GM12891 (cell line): ENCODE data around the gene FBXL17.

ENCODE experiments used
- PAX5 ChIP-seq: IDR thresholded peaks from 2 replicates; pipeline ENCODE4 v1.6.1; 2011; ENCODE audit warnings: low read length, moderate library complexity, mild to moderate bottlenecking; ENCODE audit not compliant: insufficient read depth, severe bottlenecking
- POLR2A ChIP-seq: IDR thresholded peaks from 2 replicates; pipeline ENCODE4 v1.6.1; 2011; ENCODE audit warnings: low read depth, low read length, control low read depth
- POLR2AphosphoS5 ChIP-seq: IDR thresholded peaks from 2 replicates; pipeline ENCODE4 v1.6.1; 2011; ENCODE audit warnings: low read depth, low read length, control low read depth
- POU2F2 ChIP-seq: IDR thresholded peaks from 2 replicates; pipeline ENCODE4 v1.6.1; 2011; ENCODE audit warnings: low read depth, mild to moderate bottlenecking, control low read depth, low read length, moderate library complexity
- TAF1 ChIP-seq: IDR thresholded peaks from 2 replicates; pipeline ENCODE4 v1.6.1; 2011; ENCODE audit warnings: low read depth, low read length, control low read depth

DNA sequence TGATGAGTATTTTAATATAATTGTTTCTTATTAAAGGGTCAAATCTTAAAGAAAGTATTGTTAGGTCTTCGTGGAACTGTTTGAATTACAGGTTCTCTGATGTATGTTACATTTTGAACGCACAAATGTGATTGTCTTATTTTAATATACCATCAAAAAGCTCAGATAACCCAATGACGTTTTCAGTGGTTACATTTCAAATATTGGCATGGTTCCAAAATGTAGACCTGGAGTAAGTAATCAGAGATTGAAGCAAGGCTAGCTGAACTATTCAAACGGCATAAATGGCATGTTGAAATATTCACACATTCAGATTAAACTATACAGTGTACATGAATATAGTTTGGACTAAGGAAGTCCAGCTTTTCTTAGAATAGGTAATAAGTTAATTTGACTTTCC lies 429.4 kb downstream of the FBXL17 start:
- TF ChIP-seq TAF1: no peak
- no peak for TF ChIP-seq POLR2AphosphoS5
- no peak for TF ChIP-seq POU2F2
- no peak for TF ChIP-seq POLR2A
- no peak for TF ChIP-seq PAX5
